AG04450 (cell line): ENCODE measurements around the gene UNC45B. TPM values are rescaled to one million over a fixed set of nuclear protein-coding genes. Genes with fewer than 3 reads are reported as not detected.
"Not testable (repeated sequence)": the region's sequence is repeated elsewhere in the genome, so short reads cannot be mapped to it uniquely, and the experiment has no call there.

Experiments
- CTCF ChIA-PET: fragments of 300-600, 350-600 bp; formaldehyde crosslinking; extraction: SDS; loops from one replicate; lab custom pipeline; 2022; ENCODE audit warnings: antibody characterized with exemption, inconsistent platforms; lab: Charles Lee
- POLR2A ChIA-PET: fragments of 350-600 bp; formaldehyde crosslinking; extraction: SDS; loops from one replicate; lab custom pipeline; 2021; ENCODE audit warnings: antibody characterized with exemption, inconsistent platforms; lab: Yijun Ruan, JAX
- DNase-seq: peaks from one replicate; pipeline ENCODE4 v3.0.0-alpha.2; 2011; ENCODE audit warnings: low read depth, low spot score
- H3K27ac ChIP-seq: one replicate; pipeline ENCODE4 v1.5.1; 2012; ENCODE audit warnings: low read depth, low read length, control low read depth
- H3K27me3 ChIP-seq: one replicate; pipeline ENCODE4 v1.6.0; 2012; ENCODE audit warnings: low read length; ENCODE audit not compliant: control insufficient read depth, insufficient read depth
- H3K4me3 ChIP-seq: 2 replicates; pipeline ENCODE4 v1.5.1; 2011; ENCODE audit warnings: mild to moderate bottlenecking, low read depth, low read length, control low read depth
- H3K9me3 ChIP-seq: 2 replicates; pipeline ENCODE4 v1.5.1; 2012; ENCODE audit warnings: low read length; ENCODE audit not compliant: control insufficient read depth, insufficient read depth
- CTCF ChIP-seq: IDR thresholded peaks from 2 replicates; pipeline ENCODE4 v1.5.1; 2011; ENCODE audit warnings: low read depth, low read length, control low read depth, inconsistent platforms
- polyA plus RNA-seq: library from polyadenylated mRNA; depleted of rRNA; stranded (reverse); fragments of >200 nt; gene quantifications from 2 replicates; pipeline ENCODE4 v1.2.3, GENCODE V29; 2011

UNC45B gene
- polyA plus RNA-seq, 1 experiment, result not detected

GRCh38 chr17:35146214-35146833 is 1.3 kb upstream of the UNC45B start:
- TF ChIP-seq CTCF, result no peak
- DNase-seq, result no peak
- peaks cover 3% of the 10 kb centered on the region; the same call in 1 of the 2 replicates for H3K9me3 ChIP-seq
- CTCF ChIA-PET, result interaction anchor here (0.7 kb wide), 1 partner anchor 167 kb away, joined by 3 read pairs; no protein-coding TSS in a partner anchor
- POLR2A ChIA-PET, result no interaction called here
- H3K4me3 ChIP-seq, result no peak overlapping the region
- no peak overlapping the region for H3K27ac ChIP-seq
- H3K27me3 ChIP-seq, result peaks cover 12% of the 10 kb centered on the region

GRCh38 chr17:35148144-35148543 is 527 bp downstream of the UNC45B start:
- no peak overlapping the region for H3K4me3 ChIP-seq
- peaks cover 12% of the 10 kb centered on the region for H3K27me3 ChIP-seq
- ChIA-PET CTCF (interaction anchor here (0.6 to 1.4 kb wide), 2 partner anchors 96 to 391 kb away, joined by 3 to 6 read pairs; no protein-coding TSS in a partner anchor), POLR2A (no interaction called here)
- no peak for TF ChIP-seq CTCF
- H3K27ac ChIP-seq, result no peak overlapping the region
- H3K9me3 ChIP-seq, result no peaks in the 10 kb centered on the region; the same call in 1 of the 2 replicates
- no peak for DNase-seq

GRCh38 chr17:35149941-35150340 is 2.3 kb downstream of the UNC45B start:
- CTCF ChIA-PET, result no interaction called here
- Histone ChIP-seq H3K27ac (no peak overlapping the region), H3K27me3 (peaks cover 12% of the 10 kb centered on the region), H3K4me3 (no peak overlapping the region), H3K9me3 (no peaks in the 10 kb centered on the region; the same call in 1 of the 2 replicates)
- no peak for TF ChIP-seq CTCF
- no peak for DNase-seq
- POLR2A ChIA-PET, result no interaction called here

GRCh38 chr17:35151080-35151479 is 3.5 kb downstream of the UNC45B start:
- DNase-seq, H3K9me3 ChIP-seq, H3K27ac ChIP-seq, H3K4me3 ChIP-seq, CTCF ChIA-PET, POLR2A ChIA-PET: not testable (repeated sequence)
- H3K27me3 ChIP-seq, result peaks cover 12% of the 10 kb centered on the region

GRCh38 chr17:35152421-35153140 is 5.0 kb downstream of the UNC45B start:
- Histone ChIP-seq H3K27ac (no peak overlapping the region), H3K4me3 (no peak overlapping the region), H3K9me3 (no peaks in the 10 kb centered on the region; the same call in 1 of the 2 replicates), H3K27me3 (peaks cover 8% of the 10 kb centered on the region)
- no peak for DNase-seq
- TF ChIP-seq CTCF, result no peak
- CTCF ChIA-PET, result interaction anchor here (0.9 kb wide), 1 partner anchor 11 kb away, joined by 3 read pairs; no protein-coding TSS in a partner anchor
- POLR2A ChIA-PET, result no interaction called here
